ENCODE measurements around the gene LDLRAD3.

DNA sequence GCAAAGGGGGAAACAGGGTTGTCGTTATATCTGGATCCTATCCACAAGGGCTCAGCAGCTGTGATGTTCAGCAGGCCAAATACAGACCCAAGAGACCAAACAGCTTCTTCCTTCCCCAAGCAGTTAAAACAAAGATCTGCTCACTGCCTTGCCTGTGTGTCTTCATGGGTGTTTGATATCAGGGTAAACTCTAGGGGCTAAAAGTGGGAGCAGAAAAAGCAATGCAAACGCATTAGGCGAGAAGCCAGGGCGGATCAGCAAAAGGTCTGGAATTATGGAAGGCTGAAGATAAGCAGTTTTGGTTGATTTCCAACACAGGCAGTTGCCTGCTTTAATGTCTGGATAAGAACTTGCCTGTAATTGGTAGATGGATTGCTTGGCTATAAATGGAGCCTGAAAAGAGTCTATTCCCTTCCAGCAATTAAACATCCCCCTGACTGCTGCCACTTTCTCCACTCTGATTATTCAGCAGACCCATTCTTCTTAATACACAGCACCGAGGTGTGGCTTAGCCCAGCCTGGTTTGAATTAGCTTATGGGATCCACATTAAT lies 219.1 kb downstream of the LDLRAD3 start:
- TF ChIP-seq, protein P1, sequence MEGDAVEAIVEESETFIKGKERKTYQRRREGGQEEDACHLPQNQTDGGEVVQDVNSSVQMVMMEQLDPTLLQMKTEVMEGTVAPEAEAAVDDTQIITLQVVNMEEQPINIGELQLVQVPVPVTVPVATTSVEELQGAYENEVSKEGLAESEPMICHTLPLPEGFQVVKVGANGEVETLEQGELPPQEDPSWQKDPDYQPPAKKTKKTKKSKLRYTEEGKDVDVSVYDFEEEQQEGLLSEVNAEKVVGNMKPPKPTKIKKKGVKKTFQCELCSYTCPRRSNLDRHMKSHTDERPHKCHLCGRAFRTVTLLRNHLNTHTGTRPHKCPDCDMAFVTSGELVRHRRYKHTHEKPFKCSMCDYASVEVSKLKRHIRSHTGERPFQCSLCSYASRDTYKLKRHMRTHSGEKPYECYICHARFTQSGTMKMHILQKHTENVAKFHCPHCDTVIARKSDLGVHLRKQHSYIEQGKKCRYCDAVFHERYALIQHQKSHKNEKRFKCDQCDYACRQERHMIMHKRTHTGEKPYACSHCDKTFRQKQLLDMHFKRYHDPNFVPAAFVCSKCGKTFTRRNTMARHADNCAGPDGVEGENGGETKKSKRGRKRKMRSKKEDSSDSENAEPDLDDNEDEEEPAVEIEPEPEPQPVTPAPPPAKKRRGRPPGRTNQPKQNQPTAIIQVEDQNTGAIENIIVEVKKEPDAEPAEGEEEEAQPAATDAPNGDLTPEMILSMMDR (optimal IDR thresholded peaks at IDR 0.05 in 1 of 3, IDR thresholded peaks at IDR 0.05 in 1 of 3, conservative IDR thresholded peaks at IDR 0.05 in 1 of 3; ENCODE audit: extremely low read depth in 1 of 3, insufficient read depth in 2 of 3, low read length in 3 of 3): no peak
- no peak for TF ChIP-seq EZH2 (IDR thresholded peaks at IDR 0.05; ENCODE audit: low read length)

All from keratinocyte (primary cell).